WI38 (cell line): Measurements from ENCODE around the gene FAM8A1.
A peak's percentile ranks its signal among the peaks of the same experiment; 100 is the strongest.

Source experiments
- H3K4me3 ChIP-seq: 2 replicates; pipeline ENCODE4 v1.5.1; 2011; ENCODE audit warnings: low read depth, mild to moderate bottlenecking, control low read depth, low read length
- CTCF ChIP-seq: IDR thresholded peaks from 2 replicates; pipeline ENCODE4 v1.5.1; 2012; ENCODE audit warnings: low read depth, mild to moderate bottlenecking, control low read depth, low read length

The FAM8A1 gene

GRCh38 chr6:17599877-17600526 is at the start of gene FAM8A1:
Gene FAM8A1 (plus strand): TSS chr6:17600302. CDS start chr6:17600410, 108 bp downstream.
- peak; percentile 45 for TF ChIP-seq CTCF
- H3K4me3 ChIP-seq: peak within 1 kb of the TSS; percentile 82

GRCh38 chr6:17551383-17551958 is 48.6 kb upstream of the FAM8A1 start:
- no peak overlapping the region for H3K4me3 ChIP-seq
- TF ChIP-seq CTCF: no peak

- no peak for TF ChIP-seq CTCF
- H3K4me3 ChIP-seq: no peak overlapping the region
Measured at GRCh38 chr6:17552861-17553260, 47.2 kb upstream of the FAM8A1 start.

GRCh38 chr6:17556014-17556413 is 44.1 kb upstream of the FAM8A1 start:
- no peak for TF ChIP-seq CTCF
- H3K4me3 ChIP-seq: no peak overlapping the region

GRCh38 chr6:17562636-17563035 is 37.5 kb upstream of the FAM8A1 start:
- no peak for TF ChIP-seq CTCF
- no peak overlapping the region for H3K4me3 ChIP-seq

GRCh38 chr6:17565399-17565798 is 34.7 kb upstream of the FAM8A1 start:
- H3K4me3 ChIP-seq: no peak overlapping the region
- no peak for TF ChIP-seq CTCF

- TF ChIP-seq CTCF: no peak
- H3K4me3 ChIP-seq: no peak overlapping the region
Measured at GRCh38 chr6:17574866-17575560, 25.1 kb upstream of the FAM8A1 start.
